Dermis blood vessel endothelial cell (primary cell): ENCODE results near the gene SLC25A24. TPM values are rescaled to one million over a fixed set of nuclear protein-coding genes. Genes with fewer than 3 reads are reported as not detected.
"Not testable (repeated sequence)": the region's sequence is repeated elsewhere in the genome, so short reads cannot be mapped to it uniquely, and the experiment has no call there.

Source experiments
- DNase-seq: peaks from one replicate; pipeline ENCODE4 v3.0.0; 2010
- total RNA-seq: library from RNA; depleted of rRNA; stranded (reverse); fragments of >200 nt; gene quantifications from 2 replicates; pipeline ENCODE4 v1.2.3, GENCODE V29; 2014

Gene SLC25A24
- total RNA-seq, 1 donor from 2014 or later = 49.9 TPM

- DNase-seq = not testable (repeated sequence)
Observed at GRCh38 chr1:108133148-108133547, 67.0 kb downstream of the SLC25A24 start.

- DNase-seq = not testable (repeated sequence)
Observed at GRCh38 chr1:108132367-108132766, 67.8 kb downstream of the SLC25A24 start.

GRCh38 chr1:108131281-108131680, 68.9 kb downstream of the SLC25A24 start:
- DNase-seq = not testable (repeated sequence)

- no peak for DNase-seq
Observed at GRCh38 chr1:108130794-108131193, 69.3 kb downstream of the SLC25A24 start.

- no peak for DNase-seq
Observed at GRCh38 chr1:108129999-108130398, 70.1 kb downstream of the SLC25A24 start.

GRCh38 chr1:108125312-108126138, 74.6 kb downstream of the SLC25A24 start:
- peak; percentile 91 for DNase-seq

GRCh38 chr1:108124622-108125311, 75.4 kb downstream of the SLC25A24 start:
- no peak for DNase-seq

- DNase-seq = no peak
Observed at GRCh38 chr1:108124023-108124422, 76.1 kb downstream of the SLC25A24 start.

- DNase-seq = peak; percentile 76
Observed at GRCh38 chr1:108121358-108122143, 78.6 kb downstream of the SLC25A24 start.

- no peak for DNase-seq
Observed at GRCh38 chr1:108120163-108120562, 80.0 kb downstream of the SLC25A24 start.

- DNase-seq = no peak
Observed at GRCh38 chr1:108119500-108119899, 80.6 kb downstream of the SLC25A24 start.

GRCh38 chr1:108117945-108118902, 81.9 kb downstream of the SLC25A24 start:
- DNase-seq = peak; percentile 38

- DNase-seq = no peak
Observed at GRCh38 chr1:108117237-108117636, 82.9 kb downstream of the SLC25A24 start.

- no peak for DNase-seq
Observed at GRCh38 chr1:108114033-108114599, 86.0 kb downstream of the SLC25A24 start.

GRCh38 chr1:108113496-108113895, 86.6 kb downstream of the SLC25A24 start:
- no peak for DNase-seq

GRCh38 chr1:108109295-108109973, 90.7 kb downstream of the SLC25A24 start:
- DNase-seq = no peak

GRCh38 chr1:108108119-108108518, 92.0 kb downstream of the SLC25A24 start:
- no peak for DNase-seq

- peak; percentile 22 for DNase-seq
Observed at GRCh38 chr1:108107658-108108057, 92.5 kb downstream of the SLC25A24 start.

GRCh38 chr1:108106775-108107174, 93.4 kb downstream of the SLC25A24 start:
- DNase-seq = peak; percentile 21

- DNase-seq = no peak
Observed at GRCh38 chr1:108100148-108100547, 100.0 kb downstream of the SLC25A24 start.

GRCh38 chr1:108097018-108097417, 103.1 kb downstream of the SLC25A24 start:
- DNase-seq = no peak
